H1 (cell line): Measurements from ENCODE around the gene OR10A4.

Experiments used
- CTCF ChIP-seq, 3 experiments: IDR thresholded peaks; 1 replicate in 2 of 3; 2 replicates in 1 of 3; pipeline versions ENCODE4 v1.5.1 to v1.6.1; 2011; ENCODE audit warnings: low read length in 3 of 3, mild to moderate bottlenecking in 3 of 3, inconsistent platforms in 2 of 3, low read depth in 1 of 3, moderate library complexity in 1 of 3; ENCODE audit not compliant: insufficient read depth in 1 of 3; ENCODE audit errors: control extremely low read depth in 1 of 3
- EGR1 ChIP-seq: IDR thresholded peaks from 2 replicates; pipeline ENCODE4 v1.6.1; 2011; ENCODE audit warnings: low read depth, low read length, borderline replicate concordance
- EP300 ChIP-seq, 2 experiments: IDR thresholded peaks; 1 replicate in 1 of 2; 2 replicates in 1 of 2; pipeline ENCODE4 v1.6.1; 2011 to 2012; ENCODE audit warnings: low read depth in 2 of 2, low read length in 2 of 2, mild to moderate bottlenecking in 2 of 2, borderline replicate concordance in 1 of 2, inconsistent platforms in 1 of 2, moderate library complexity in 1 of 2
- EZH2 ChIP-seq: fragments of 200-600 bp; sonication (generic); IDR thresholded peaks from 2 replicates; pipeline ENCODE4 v1.7.1; 2012; ENCODE audit warnings: low read depth, mild to moderate bottlenecking, moderate library complexity, low read length, inconsistent platforms; ENCODE audit not compliant: severe bottlenecking
- FOSL1 ChIP-seq: IDR thresholded peaks from 2 replicates; pipeline ENCODE4 v1.6.1; 2011; ENCODE audit warnings: mild to moderate bottlenecking, low read depth, low read length, moderate library complexity; ENCODE audit not compliant: insufficient read depth
- KDM4A ChIP-seq: IDR thresholded peaks from one replicate; pipeline ENCODE4 v1.7.1; 2012; ENCODE audit warnings: low read depth, mild to moderate bottlenecking, moderate library complexity, low read length, inconsistent platforms; ENCODE audit not compliant: severe bottlenecking
- POLR2AphosphoS5 ChIP-seq: IDR thresholded peaks from 2 replicates; pipeline ENCODE4 v1.6.1; 2011; ENCODE audit warnings: low read depth, low read length
- RAD21 ChIP-seq, 2 experiments: IDR thresholded peaks in 1 of 2; conservative IDR thresholded peaks in 1 of 2; 2 replicates each; pipeline ENCODE4 v1.6.1; 2011; ENCODE audit warnings: low read depth in 2 of 2, low read length in 2 of 2, improper control_type of control experiment in 1 of 2, inconsistent platforms in 1 of 2, mild to moderate bottlenecking in 1 of 2, moderate library complexity in 1 of 2
- SIN3A ChIP-seq, 2 experiments: IDR thresholded peaks in 1 of 2; conservative IDR thresholded peaks in 1 of 2; 2 replicates each; pipeline ENCODE4 v1.6.1; 2011 to 2012; ENCODE audit warnings: low read length in 2 of 2, improper control_type of control experiment in 1 of 2, low read depth in 1 of 2, mild to moderate bottlenecking in 1 of 2

- TF ChIP-seq EP300 (IDR thresholded peaks at IDR 0.05; ENCODE audit: borderline replicate concordance in 1 of 2, low read depth in 2 of 2, low read length in 2 of 2) (no peak), CTCF (IDR thresholded peaks at IDR 0.05; ENCODE audit: control extremely low read depth in 1 of 3, insufficient read depth in 1 of 3, low read depth in 1 of 3, low read length in 3 of 3) (no peak), RAD21 (IDR thresholded peaks at IDR 0.05 in 1 of 2, conservative IDR thresholded peaks at IDR 0.05 in 1 of 2; ENCODE audit: low read depth in 2 of 2, low read length in 2 of 2) (no peak), KDM4A (no peak), POLR2AphosphoS5 (no peak), FOSL1 (no peak), SIN3A (conservative IDR thresholded peaks at IDR 0.05 in 1 of 2, IDR thresholded peaks at IDR 0.05 in 1 of 2; ENCODE audit: low read depth in 1 of 2, low read length in 2 of 2) (no peak), EZH2 (no peak), EGR1 (no peak)
These were observed 5.1 kb upstream of the OR10A4 start for GRCh38 chr11:6871278-6871677.
